NT2/D1 (cell line): ENCODE data around the gene NCAM2.

Experiments used
- YY1 ChIP-seq: IDR thresholded peaks from 2 replicates; pipeline ENCODE4 v1.6.1; 2011; ENCODE audit not compliant: insufficient read length, insufficient read depth
- ZNF274 ChIP-seq: IDR thresholded peaks from 2 replicates; pipeline ENCODE4 v1.6.1; 2011; ENCODE audit warnings: mild to moderate bottlenecking, low read depth, low read length

DNA sequence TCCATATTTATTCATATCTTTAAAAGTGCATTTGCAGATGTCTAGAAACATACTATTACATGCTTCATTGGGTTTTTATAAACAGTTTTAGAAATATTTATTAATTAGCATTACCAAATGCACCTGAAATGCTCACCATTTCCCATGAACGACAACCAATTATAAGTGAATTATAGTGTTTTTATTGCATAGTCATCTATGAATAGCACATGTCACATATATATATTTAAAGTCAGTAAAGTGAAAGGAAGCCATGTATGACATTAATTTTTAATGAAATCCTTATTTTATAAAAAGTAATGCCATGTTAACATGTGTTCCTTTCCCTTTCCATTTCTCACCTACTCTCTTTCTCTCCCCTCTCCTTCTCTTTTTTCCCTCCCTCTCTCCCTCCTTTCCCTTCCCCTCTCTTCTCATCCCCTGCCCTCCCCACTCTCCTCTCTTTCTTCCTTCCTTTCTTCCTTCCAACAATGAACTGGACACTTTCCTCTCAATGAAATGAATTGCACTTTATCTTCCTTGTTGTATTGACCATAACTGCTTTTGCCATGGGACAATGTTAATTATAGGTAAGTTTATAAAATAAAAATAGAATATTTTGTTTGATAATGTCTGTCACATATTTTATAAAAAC is 179.3 kb downstream of the NCAM2 start:
- TF ChIP-seq YY1 (no peak), ZNF274 (no peak)
